Gastrocnemius medialis (tissue), 4 donors: ENCODE measurements around the gene SFMBT1. TPM values are rescaled to one million over a fixed set of nuclear protein-coding genes. Genes with fewer than 3 reads are reported as not detected.
"Not testable (repeated sequence)": the region's sequence is repeated elsewhere in the genome, so short reads cannot be mapped to it uniquely, and the experiment has no call there.

Experiments
- ATAC-seq, 2 donors: fragments of 150-250 bp; one replicate each; pipeline ENCODE4 v1.9.1; 2016
- DNase-seq, 2 donors: peaks; one replicate each; pipeline ENCODE4 v3.0.0-alpha.2; 2019
- H3K27ac ChIP-seq, 4 donors: fragments of 200-600 bp; sonication (generic); 1 replicate in 1 of 4; 2 replicates in 3 of 4; pipeline ENCODE4 v1.5.1; 2016 to 2018; ENCODE audit warnings: mild to moderate bottlenecking in 2 of 4, moderate library complexity in 1 of 4
- H3K27me3 ChIP-seq, 3 donors: fragments of 200-600 bp; sonication (generic) in 2 of 3; 1 replicate in 1 of 3; 2 replicates in 2 of 3; pipeline versions ENCODE4 v1.5.1 to v1.6.0; 2016 to 2019; ENCODE audit warnings: mild to moderate bottlenecking in 1 of 3, moderate library complexity in 1 of 3
- H3K36me3 ChIP-seq, 2 donors: fragments of 200-600 bp; sonication (generic) in 1 of 2; one replicate each; pipeline ENCODE4 v1.5.1; 2017 to 2018
- H3K4me1 ChIP-seq, 2 donors: fragments of 200-600 bp; sonication (generic) in 1 of 2; one replicate each; pipeline ENCODE4 v1.5.1; 2016 to 2017; ENCODE audit warnings: mild to moderate bottlenecking in 2 of 2
- H3K4me3 ChIP-seq, 4 donors: fragments of 200-600 bp; sonication (generic) in 3 of 4; 1 replicate in 1 of 4; 2 replicates in 3 of 4; pipeline ENCODE4 v1.5.1; 2016 to 2019; ENCODE audit warnings: mild to moderate bottlenecking in 2 of 4
- H3K9me3 ChIP-seq, 3 donors: fragments of 200-600 bp; sonication (generic) in 2 of 3; 1 replicate in 1 of 3; 2 replicates in 2 of 3; pipeline ENCODE4 v1.5.1; 2016 to 2019
- CTCF ChIP-seq, 5 experiments: fragments of 450-650 bp in 3 of 5; fragments of 200-600 bp in 2 of 5; sonication (generic) in 2 of 5; IDR thresholded peaks in 4 of 5; conservative IDR thresholded peaks in 1 of 5; 1 replicate in 4 of 5; 2 replicates in 1 of 5; pipeline ENCODE4 v1.5.1; 2016 to 2019; ENCODE audit warnings: antibody characterized with exemption in 5 of 5, mild to moderate bottlenecking in 3 of 5, moderate library complexity in 3 of 5
- POLR2A ChIP-seq, 2 donors: fragments of 450-650 bp; IDR thresholded peaks; one replicate each; pipeline ENCODE4 v1.6.1; 2017; ENCODE audit warnings: antibody characterized with exemption in 2 of 2, mild to moderate bottlenecking in 2 of 2, moderate library complexity in 2 of 2
- in situ Hi-C, 4 donors: fragments of 200-750 bp; cut with MboI; loops; one replicate each; pipeline versions ENCODE4 v1.15.0 to v1.8.0; 2017; ENCODE audit warnings: low sequenced_read_pairs in 4 of 4
- intact Hi-C: fragments of 100-400 bp; cut with DNase I; formaldehyde crosslinking; loops from one replicate; pipeline ENCODE4 v1.15.1; 2023; ENCODE audit warnings: low total_unique reads
- total RNA-seq, 4 donors: library from RNA; depleted of rRNA; stranded (reverse); fragments of >200 nt; gene quantifications; one replicate each; pipeline versions ENCODE4 v1.1.0 to v1.2.3, GENCODE V29; 2016

The SFMBT1 gene
- total RNA-seq, 4 donors from 2014 or later = 17.5 to 39.7 (median 29.8) TPM

GRCh38 chr3:53067567-53067966, 21.7 kb upstream of the SFMBT1 start:
- DNase-seq (no peak), ATAC-seq (no peak)
- intact Hi-C loops (no loop called here), in situ Hi-C loops (loop anchor here in 2 of 4 donors (10.0 to 25.0 kb wide), 3 partner anchors 205 to 323 kb away; no protein-coding TSS in a partner anchor)
- Histone ChIP-seq H3K9me3 (no peaks in the 10 kb centered on the region), H3K4me1 (peaks cover 5 to 8% of the 10 kb centered on the region in 2 donors), H3K4me3 (no peak overlapping the region), H3K27me3 (peaks cover 0 to 2% (median 0%) of the 10 kb centered on the region in 3 donors), H3K36me3 (no peaks in the 10 kb centered on the region), H3K27ac (no peak overlapping the region)
- TF ChIP-seq POLR2A (IDR thresholded peaks at IDR 0.05) (no peak), CTCF (IDR thresholded peaks at IDR 0.05 in 4 of 5, conservative IDR thresholded peaks at IDR 0.05 in 1 of 5) (no peak)

- no peak for DNase-seq
- Histone ChIP-seq H3K36me3 (no peaks in the 10 kb centered on the region), H3K4me1 (no peaks in the 10 kb centered on the region), H3K4me3 (no peak overlapping the region), H3K9me3 (no peaks in the 10 kb centered on the region), H3K27me3 (peaks cover 0 to 2% (median 0%) of the 10 kb centered on the region in 3 donors), H3K27ac (no peak overlapping the region)
- in situ Hi-C loops = loop anchor here in 2 of 4 donors (10.0 to 25.0 kb wide), 3 partner anchors 204 to 321 kb away; no protein-coding TSS in a partner anchor
- intact Hi-C loops = no loop called here
- no peak for ATAC-seq
- TF ChIP-seq POLR2A (IDR thresholded peaks at IDR 0.05) = no peak
Measured at GRCh38 chr3:53065841-53066480, 20.1 kb upstream of the SFMBT1 start.

GRCh38 chr3:53062905-53063304, 17.0 kb upstream of the SFMBT1 start:
- Histone ChIP-seq H3K9me3 (no peaks in the 10 kb centered on the region), H3K27me3 (peaks cover 0 to 2% (median 0%) of the 10 kb centered on the region in 3 donors), H3K4me1 (no peaks in the 10 kb centered on the region), H3K36me3 (no peaks in the 10 kb centered on the region), H3K27ac (no peak overlapping the region), H3K4me3 (no peak overlapping the region)
- ATAC-seq = no peak
- no peak for DNase-seq
- in situ Hi-C loops (loop anchor here in 2 of 4 donors (10.0 to 25.0 kb wide), 3 partner anchors 201 to 318 kb away; no protein-coding TSS in a partner anchor), intact Hi-C loops (no loop called here)
- TF ChIP-seq CTCF (IDR thresholded peaks at IDR 0.05 in 4 of 5, conservative IDR thresholded peaks at IDR 0.05 in 1 of 5) (no peak), POLR2A (IDR thresholded peaks at IDR 0.05) (no peak)

GRCh38 chr3:53056442-53056841, 10.6 kb upstream of the SFMBT1 start:
- H3K4me1 ChIP-seq = no peaks in the 10 kb centered on the region
- H3K27me3 ChIP-seq = no peaks in the 10 kb centered on the region
- no peaks in the 10 kb centered on the region for H3K36me3 ChIP-seq
- intact Hi-C loops = no loop called here
- DNase-seq = no peak
- ATAC-seq = no peak
- H3K9me3 ChIP-seq = no peaks in the 10 kb centered on the region
- H3K4me3 ChIP-seq = no peak overlapping the region
- H3K27ac ChIP-seq = no peak overlapping the region
- in situ Hi-C loops = loop anchor here in 1 of 4 donors (25.0 kb wide), 1 partner anchor 194 kb away; no protein-coding TSS in a partner anchor
- TF ChIP-seq POLR2A (IDR thresholded peaks at IDR 0.05) (no peak), CTCF (IDR thresholded peaks at IDR 0.05 in 4 of 5, conservative IDR thresholded peaks at IDR 0.05 in 1 of 5) (no peak)

- H3K36me3 ChIP-seq, ATAC-seq, DNase-seq, H3K4me1 ChIP-seq, H3K9me3 ChIP-seq, H3K4me3 ChIP-seq, H3K27me3 ChIP-seq, H3K27ac ChIP-seq, intact Hi-C loops: not testable (repeated sequence)
- in situ Hi-C loops = loop anchor here in 1 of 4 donors (25.0 kb wide), 1 partner anchor 192 kb away; no protein-coding TSS in a partner anchor
Measured at GRCh38 chr3:53054233-53054632, 8.4 kb upstream of the SFMBT1 start.
